Measurements from ENCODE around the gene PIK3C2B. TPM values are rescaled to one million over a fixed set of nuclear protein-coding genes. Genes with fewer than 3 reads are reported as not detected.

The PIK3C2B gene
- total and polyA plus RNA-seq, 2 donors from 2014 or later = 2.5 to 36.4 TPM

DNA sequence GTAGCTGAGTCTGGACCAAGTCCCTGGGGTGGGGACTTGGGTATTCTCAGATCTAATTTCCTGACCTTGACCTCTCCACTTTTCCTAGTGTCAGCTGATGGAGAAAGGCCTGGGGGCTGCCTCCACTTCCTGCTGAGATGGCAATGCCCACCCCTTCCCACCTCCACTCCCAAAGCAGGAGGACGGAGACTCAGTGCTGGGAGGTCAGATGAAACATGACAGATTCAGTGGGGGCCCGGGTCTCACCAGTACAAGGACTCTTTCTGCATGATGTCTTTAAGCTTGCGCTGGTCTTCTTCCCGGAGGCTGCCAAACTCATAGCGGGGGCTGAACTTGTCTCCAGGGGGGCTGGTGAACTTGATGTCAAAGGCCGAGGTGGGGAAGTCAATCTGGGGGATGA is 47.4 kb downstream of the PIK3C2B start:
- H3K4me3 ChIP-seq (ENCODE audit: low read length in 3 of 3) = no peak overlapping the region
- no peaks in the 10 kb centered on the region for H3K27me3 ChIP-seq (ENCODE audit: control insufficient read depth, insufficient read depth, low read length)
- TF ChIP-seq, protein P1, sequence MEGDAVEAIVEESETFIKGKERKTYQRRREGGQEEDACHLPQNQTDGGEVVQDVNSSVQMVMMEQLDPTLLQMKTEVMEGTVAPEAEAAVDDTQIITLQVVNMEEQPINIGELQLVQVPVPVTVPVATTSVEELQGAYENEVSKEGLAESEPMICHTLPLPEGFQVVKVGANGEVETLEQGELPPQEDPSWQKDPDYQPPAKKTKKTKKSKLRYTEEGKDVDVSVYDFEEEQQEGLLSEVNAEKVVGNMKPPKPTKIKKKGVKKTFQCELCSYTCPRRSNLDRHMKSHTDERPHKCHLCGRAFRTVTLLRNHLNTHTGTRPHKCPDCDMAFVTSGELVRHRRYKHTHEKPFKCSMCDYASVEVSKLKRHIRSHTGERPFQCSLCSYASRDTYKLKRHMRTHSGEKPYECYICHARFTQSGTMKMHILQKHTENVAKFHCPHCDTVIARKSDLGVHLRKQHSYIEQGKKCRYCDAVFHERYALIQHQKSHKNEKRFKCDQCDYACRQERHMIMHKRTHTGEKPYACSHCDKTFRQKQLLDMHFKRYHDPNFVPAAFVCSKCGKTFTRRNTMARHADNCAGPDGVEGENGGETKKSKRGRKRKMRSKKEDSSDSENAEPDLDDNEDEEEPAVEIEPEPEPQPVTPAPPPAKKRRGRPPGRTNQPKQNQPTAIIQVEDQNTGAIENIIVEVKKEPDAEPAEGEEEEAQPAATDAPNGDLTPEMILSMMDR (IDR thresholded peaks at IDR 0.05; ENCODE audit: borderline replicate concordance, extremely low read depth, insufficient read depth) = no peak
- peaks cover 5 to 15% (median 10%) of the 10 kb centered on the region in 3 donors for H3K36me3 ChIP-seq (ENCODE audit: control insufficient read depth in 2 of 3, insufficient read depth in 3 of 3, low read length in 3 of 3)
- H3K27ac ChIP-seq (ENCODE audit: low read depth in 2 of 2, low read length in 2 of 2) = no peak overlapping the region
- DNase-seq = peak in 2 of 5 donors; percentile 55 to 58
- peaks cover 0 to 21% (median 9%) of the 10 kb centered on the region in 3 donors for H3K4me1 ChIP-seq (ENCODE audit: control insufficient read depth in 2 of 3, insufficient read depth in 2 of 3, low read depth in 1 of 3, low read length in 3 of 3)
- H3K9ac ChIP-seq (ENCODE audit: low read length in 3 of 3) = no peak overlapping the region
- intact Hi-C loops (cut with DNase I) = loop anchor here (5.0 kb wide), 1 partner anchor 50 kb away; no protein-coding TSS in a partner anchor
- no peaks in the 10 kb centered on the region for H3K9me3 ChIP-seq (ENCODE audit: control insufficient read depth in 2 of 3, insufficient read depth in 1 of 3, low read length in 3 of 3)
- no peak for FAIRE-seq

DNA sequence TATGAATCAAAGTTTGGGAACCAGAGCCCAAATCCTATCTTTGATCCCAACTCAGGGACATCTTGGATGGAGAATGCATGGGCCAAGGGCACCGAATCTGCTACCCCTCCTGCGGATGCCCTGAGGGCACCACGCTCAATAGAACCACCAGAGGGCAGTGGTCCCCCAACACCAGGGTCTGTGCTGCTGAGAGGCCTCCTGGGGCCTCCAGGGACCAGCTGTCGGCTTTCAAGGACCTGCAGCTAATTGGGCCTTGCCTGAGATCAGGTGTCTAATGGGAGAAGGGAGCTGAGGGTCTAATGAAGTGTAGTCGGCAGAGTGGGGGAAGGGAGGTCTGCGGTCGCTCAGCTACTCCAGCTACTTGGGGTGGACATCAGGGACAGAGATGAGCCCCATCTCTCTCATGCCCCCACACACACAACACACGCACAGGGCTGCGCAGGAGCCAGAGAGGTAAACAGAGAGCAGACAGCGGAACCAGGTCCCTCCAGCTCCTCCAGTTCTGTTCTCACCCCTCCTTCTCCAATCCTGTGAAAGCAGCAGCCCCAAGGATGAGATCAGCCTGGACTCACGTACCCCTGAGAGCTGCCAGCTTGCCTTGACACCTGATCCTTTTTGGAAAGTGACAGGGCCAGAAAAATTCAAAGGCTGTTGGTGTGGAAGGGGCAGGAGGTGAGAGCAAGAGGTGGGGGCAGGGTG is 48.0 kb downstream of the PIK3C2B start:
- DNase-seq = peak; percentile 83 to 95 (median 92)
- FAIRE-seq = no peak
- Histone ChIP-seq H3K36me3 (ENCODE audit: control insufficient read depth in 2 of 3, insufficient read depth in 3 of 3, low read length in 3 of 3) (peaks cover 5 to 20% (median 10%) of the 10 kb centered on the region in 3 donors), H3K9ac (ENCODE audit: low read length in 3 of 3) (no peak overlapping the region), H3K27me3 (ENCODE audit: control insufficient read depth, insufficient read depth, low read length) (no peaks in the 10 kb centered on the region), H3K27ac (ENCODE audit: low read depth in 2 of 2, low read length in 2 of 2) (no peak overlapping the region), H3K4me1 (ENCODE audit: control insufficient read depth in 2 of 3, insufficient read depth in 2 of 3, low read depth in 1 of 3, low read length in 3 of 3) (peaks cover 0 to 23% (median 7%) of the 10 kb centered on the region in 3 donors), H3K9me3 (ENCODE audit: control insufficient read depth in 2 of 3, insufficient read depth in 1 of 3, low read length in 3 of 3) (no peaks in the 10 kb centered on the region), H3K4me3 (ENCODE audit: low read length in 3 of 3) (no peak overlapping the region)
- TF ChIP-seq, protein P1 (IDR thresholded peaks at IDR 0.05; ENCODE audit: borderline replicate concordance, extremely low read depth, insufficient read depth) = peak; percentile 66
- intact Hi-C loops (cut with DNase I) = loop anchor here (5.0 kb wide), 1 partner anchor 51 kb away; no protein-coding TSS in a partner anchor

DNA sequence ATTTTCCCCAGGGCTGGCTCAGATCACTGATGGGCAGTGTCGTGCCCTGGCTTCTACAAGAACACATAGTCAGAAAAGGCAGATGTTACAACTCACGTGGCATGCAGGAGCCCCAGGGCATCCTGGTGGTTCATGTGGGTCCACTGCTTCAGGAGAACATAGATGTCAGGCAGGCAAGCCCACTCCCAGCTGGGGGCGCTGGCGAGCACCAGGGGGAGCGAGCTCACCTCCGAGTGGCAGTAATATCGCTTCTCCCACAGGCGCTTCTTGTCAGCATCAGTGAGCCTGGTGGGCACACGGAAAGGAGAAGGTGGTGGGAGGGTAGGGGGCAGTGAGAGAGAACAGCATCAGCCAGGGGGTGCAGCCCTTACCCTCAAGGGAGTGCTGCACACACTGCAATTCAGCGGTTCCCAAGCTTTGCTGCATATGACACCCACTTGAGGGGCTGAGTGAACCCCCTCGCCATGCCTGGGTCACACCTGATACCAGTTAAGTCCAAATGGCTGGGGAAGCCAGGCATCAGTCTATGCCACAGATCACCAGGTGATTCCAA is 48.7 kb downstream of the PIK3C2B start:
- Histone ChIP-seq H3K27ac (ENCODE audit: low read depth in 2 of 2, low read length in 2 of 2) (no peak overlapping the region), H3K36me3 (ENCODE audit: control insufficient read depth in 2 of 3, insufficient read depth in 3 of 3, low read length in 3 of 3) (peaks cover 5 to 17% (median 10%) of the 10 kb centered on the region in 3 donors), H3K9me3 (ENCODE audit: control insufficient read depth in 2 of 3, insufficient read depth in 1 of 3, low read length in 3 of 3) (no peaks in the 10 kb centered on the region), H3K4me1 (ENCODE audit: control insufficient read depth in 2 of 3, insufficient read depth in 2 of 3, low read depth in 1 of 3, low read length in 3 of 3) (peaks cover 0 to 22% (median 7%) of the 10 kb centered on the region in 3 donors), H3K4me3 (ENCODE audit: low read length in 3 of 3) (no peak overlapping the region), H3K27me3 (ENCODE audit: control insufficient read depth, insufficient read depth, low read length) (no peaks in the 10 kb centered on the region), H3K9ac (ENCODE audit: low read length in 3 of 3) (no peak overlapping the region)
- intact Hi-C loops (cut with DNase I) = loop anchor here (5.0 kb wide), 1 partner anchor 51 kb away; no protein-coding TSS in a partner anchor
- TF ChIP-seq, protein P1 (IDR thresholded peaks at IDR 0.05; ENCODE audit: borderline replicate concordance, extremely low read depth, insufficient read depth) = no peak
- no peak for FAIRE-seq
- DNase-seq = peak in 3 of 5 donors; percentile 39 to 71 (median 70)

Other genes starting within 250 kb of the PIK3C2B start
- 65.1 TPM for gene PLEKHA6, start 134.9 kb downstream of the PIK3C2B start, total RNA-seq
- 17.5 TPM for gene PLEKHA6, start 134.9 kb downstream of the PIK3C2B start, polyA plus RNA-seq (ENCODE audit: insufficient read depth, low read depth, low replicate concordance)
- 41.6 TPM for gene PPP1R15B, start 83.0 kb downstream of the PIK3C2B start, total RNA-seq
- gene PPP1R15B, start 83.0 kb downstream of the PIK3C2B start, polyA plus RNA-seq (ENCODE audit: insufficient read depth, low read depth, low replicate concordance) = 12.3 TPM
- 87.9 TPM for gene MDM4, start 21.6 kb upstream of the PIK3C2B start, total RNA-seq
- 6.3 TPM for gene MDM4, start 21.6 kb upstream of the PIK3C2B start, polyA plus RNA-seq (ENCODE audit: insufficient read depth, low read depth, low replicate concordance)
- gene LRRN2, start 190.9 kb upstream of the PIK3C2B start, total RNA-seq = 14.4 TPM
- 16.0 TPM for gene LRRN2, start 190.9 kb upstream of the PIK3C2B start, polyA plus RNA-seq (ENCODE audit: insufficient read depth, low read depth, low replicate concordance)